Nasal cavity respiratory epithelium epithelial cell of viscerocranial mucosa (primary cell): Measurements from ENCODE around the gene OSBP2. TPM values are rescaled to one million over a fixed set of nuclear protein-coding genes. Genes with fewer than 3 reads are reported as not detected.

Experiments
- total RNA-seq: library from RNA; depleted of rRNA; stranded (reverse); fragments of >200 nt; gene quantifications from 2 replicates; pipeline ENCODE4 v1.2.3, GENCODE V29; 2014

The OSBP2 gene, protein sequence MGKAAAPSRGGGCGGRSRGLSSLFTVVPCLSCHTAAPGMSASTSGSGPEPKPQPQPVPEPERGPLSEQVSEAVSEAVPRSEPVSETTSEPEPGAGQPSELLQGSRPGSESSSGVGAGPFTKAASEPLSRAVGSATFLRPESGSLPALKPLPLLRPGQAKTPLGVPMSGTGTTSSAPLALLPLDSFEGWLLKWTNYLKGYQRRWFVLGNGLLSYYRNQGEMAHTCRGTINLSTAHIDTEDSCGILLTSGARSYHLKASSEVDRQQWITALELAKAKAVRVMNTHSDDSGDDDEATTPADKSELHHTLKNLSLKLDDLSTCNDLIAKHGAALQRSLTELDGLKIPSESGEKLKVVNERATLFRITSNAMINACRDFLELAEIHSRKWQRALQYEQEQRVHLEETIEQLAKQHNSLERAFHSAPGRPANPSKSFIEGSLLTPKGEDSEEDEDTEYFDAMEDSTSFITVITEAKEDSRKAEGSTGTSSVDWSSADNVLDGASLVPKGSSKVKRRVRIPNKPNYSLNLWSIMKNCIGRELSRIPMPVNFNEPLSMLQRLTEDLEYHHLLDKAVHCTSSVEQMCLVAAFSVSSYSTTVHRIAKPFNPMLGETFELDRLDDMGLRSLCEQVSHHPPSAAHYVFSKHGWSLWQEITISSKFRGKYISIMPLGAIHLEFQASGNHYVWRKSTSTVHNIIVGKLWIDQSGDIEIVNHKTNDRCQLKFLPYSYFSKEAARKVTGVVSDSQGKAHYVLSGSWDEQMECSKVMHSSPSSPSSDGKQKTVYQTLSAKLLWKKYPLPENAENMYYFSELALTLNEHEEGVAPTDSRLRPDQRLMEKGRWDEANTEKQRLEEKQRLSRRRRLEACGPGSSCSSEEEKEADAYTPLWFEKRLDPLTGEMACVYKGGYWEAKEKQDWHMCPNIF
- total RNA-seq: 4.3 and 73.1 TPM in 2 replicates

DNA sequence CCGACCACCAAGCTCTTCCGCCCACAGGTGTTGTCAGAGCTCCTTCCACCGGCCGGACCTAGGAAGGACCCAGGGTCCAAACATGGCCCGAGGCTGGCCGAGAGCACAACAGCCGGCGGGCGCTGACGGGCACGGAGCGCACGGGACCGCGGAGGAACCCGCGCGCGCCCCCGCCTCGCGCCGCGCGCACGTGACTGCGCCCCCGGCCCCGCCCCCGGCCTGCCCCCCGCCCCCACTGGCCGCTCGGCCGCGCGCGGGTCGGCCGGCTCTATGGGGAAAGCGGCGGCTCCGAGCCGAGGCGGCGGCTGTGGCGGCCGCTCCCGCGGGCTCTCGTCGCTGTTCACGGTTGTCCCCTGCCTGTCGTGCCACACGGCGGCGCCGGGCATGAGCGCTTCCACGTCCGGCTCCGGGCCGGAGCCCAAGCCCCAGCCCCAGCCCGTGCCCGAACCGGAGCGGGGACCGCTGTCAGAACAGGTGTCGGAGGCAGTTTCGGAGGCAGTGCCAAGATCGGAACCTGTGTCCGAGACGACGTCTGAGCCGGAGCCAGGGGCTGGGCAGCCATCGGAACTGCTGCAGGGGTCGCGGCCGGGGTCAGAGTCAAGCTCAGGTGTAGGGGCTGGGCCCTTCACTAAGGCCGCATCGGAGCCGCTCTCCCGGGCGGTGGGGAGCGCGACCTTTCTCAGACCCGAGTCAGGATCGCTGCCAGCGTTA, at the start of gene OSBP2:
Gene OSBP2 (plus strand): TSS at position 235 of the 711 bp plus-strand sequence. CDS start 36 bp downstream, at position 271.

DNA sequence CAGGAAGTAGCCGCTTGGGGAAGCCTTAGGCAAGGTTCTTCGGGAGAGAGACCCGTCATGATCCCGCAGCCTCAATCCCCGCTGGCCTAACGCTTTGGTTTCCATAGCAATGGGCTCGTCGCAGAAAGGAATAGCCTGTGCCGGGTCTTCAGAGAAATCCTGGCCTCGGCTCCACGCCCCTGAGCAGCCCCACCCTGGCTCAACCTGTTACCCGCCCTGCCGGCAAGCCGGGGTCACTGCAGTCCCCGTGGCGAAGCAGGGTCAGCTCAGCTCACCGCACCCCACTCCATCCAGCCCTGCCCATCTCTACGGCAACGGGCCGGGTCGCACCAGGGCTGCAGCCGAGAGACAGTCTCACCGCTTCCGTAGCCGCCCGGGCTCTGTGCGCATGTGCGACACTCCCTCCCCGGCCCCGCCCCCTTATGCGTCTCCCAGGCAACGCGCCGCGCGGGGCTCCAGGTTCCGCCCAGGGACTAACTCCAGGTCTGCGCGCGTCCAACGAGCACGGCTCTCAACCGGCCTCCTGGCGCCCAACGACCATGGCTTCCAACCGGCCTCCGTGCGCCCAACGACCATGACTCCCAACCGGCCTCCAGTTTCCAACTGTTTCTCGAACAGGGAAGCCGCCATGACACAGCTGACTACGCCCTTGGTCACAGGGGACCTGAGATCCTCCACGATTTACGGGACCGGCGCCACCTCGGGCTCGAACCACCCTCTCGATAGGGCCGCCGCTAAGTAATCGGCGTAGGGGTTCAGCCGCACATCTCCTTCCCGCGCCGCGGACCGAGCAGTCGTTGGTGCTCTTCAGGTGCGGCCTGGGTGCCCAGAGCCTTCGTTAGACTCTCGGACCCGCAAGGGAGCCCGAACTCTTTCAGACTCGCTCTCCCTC, 26.9 kb upstream of the OSBP2 start, which contains the start of gene DUSP18:
Gene DUSP18 (minus strand): TSS at position 382 of the 892 bp plus-strand sequence. CDS start 3,872 bp downstream, outside the sequence.

Other genes with a start within 250 kb of the OSBP2 start
- not detected in 2 replicates for gene SEC14L3, start 222.9 kb upstream of the OSBP2 start, total RNA-seq
- gene SEC14L4, start 189.2 kb upstream of the OSBP2 start, total RNA-seq: 0.36 TPM in 1 of 2 replicates, not detected in the other
- gene SEC14L6, start 148.1 kb upstream of the OSBP2 start, total RNA-seq: 0.14 TPM in 1 of 2 replicates, not detected in the other
- gene GAL3ST1, start 120.2 kb upstream of the OSBP2 start, total RNA-seq: 0.07 and 0.34 TPM in 2 replicates
- gene PES1, start 103.0 kb upstream of the OSBP2 start, total RNA-seq: 92.6 and 95.3 TPM in 2 replicates
- gene TCN2, start 87.7 kb upstream of the OSBP2 start, total RNA-seq: 1.0 and 3.3 TPM in 2 replicates
- gene SLC35E4, start 59.1 kb upstream of the OSBP2 start, total RNA-seq: 7.5 and 9.9 TPM in 2 replicates
- gene DUSP18, start 27.0 kb upstream of the OSBP2 start, total RNA-seq: 8.6 and 9.9 TPM in 2 replicates